Activated CD8-positive, alpha-beta T cell treated with anti-CD3 and anti-CD28 coated beads for 36 hours (primary cell): ENCODE data around the gene ZNF641. TPM values are rescaled to one million over a fixed set of nuclear protein-coding genes. Genes with fewer than 3 reads are reported as not detected.

ENCODE experiments used
- ATAC-seq: fragments of 200-7000 bp; cut with Tn5 transposase; one replicate; pipeline ENCODE4 v1.10.0; 2021; ENCODE audit warnings: mild to moderate bottlenecking, moderate library complexity
- CTCF ChIA-PET: fragments of 350-600 bp; sonication (Branson Sonifier 250); formaldehyde crosslinking; loops from one replicate; lab custom pipeline; 2021; ENCODE audit warnings: antibody characterized with exemption; lab: Charles Lee
- POLR2A ChIA-PET: fragments of 350-600 bp; sonication (Branson Sonifier 250); formaldehyde crosslinking; loops from one replicate; lab custom pipeline; 2021; ENCODE audit warnings: antibody characterized with exemption; lab: Charles Lee
- DNase-seq: peaks from one replicate; pipeline ENCODE4 v3.0.0-alpha.2; 2020
- H3K27ac Mint-ChIP-seq: one replicate; pipeline ENCODE4 v1.8.0; 2021; ENCODE audit warnings: mild to moderate bottlenecking, mixed read lengths
- H3K27me3 Mint-ChIP-seq: one replicate; pipeline ENCODE4 v1.8.0; 2021; ENCODE audit warnings: mixed read lengths
- H3K36me3 Mint-ChIP-seq: one replicate; pipeline ENCODE4 v1.8.0; 2021; ENCODE audit warnings: low read depth, mixed read lengths
- H3K4me1 Mint-ChIP-seq: one replicate; pipeline ENCODE4 v1.8.0; 2021; ENCODE audit warnings: low read depth, mixed read lengths
- H3K4me3 Mint-ChIP-seq: one replicate; pipeline ENCODE4 v1.8.0; 2021; ENCODE audit warnings: mild to moderate bottlenecking, moderate library complexity, mixed read lengths
- H3K9me3 Mint-ChIP-seq: one replicate; pipeline ENCODE4 v1.8.0; 2021; ENCODE audit warnings: mixed read lengths
- CTCF ChIP-seq: fragments of 200-600 bp; IDR thresholded peaks from one replicate; pipeline ENCODE4 v1.8.0; 2022; ENCODE audit warnings: antibody characterized with exemption, mild to moderate bottlenecking
- intact Hi-C: fragments of 100-400 bp; cut with micrococcal nuclease; formaldehyde crosslinking; loops from one replicate; pipeline ENCODE4 v1.10.0; 2022
- total RNA-seq, 2 experiments: library from RNA; stranded (reverse); gene quantifications; one replicate each; pipeline ENCODE4 v1.2.3, GENCODE V29; 2021

Gene ZNF641
- 1 to 10 TPM; 5.0 to 5.1 TPM for total RNA-seq

GRCh38 chr12:48350249-48351021 lies at the start of gene ZNF641:
TSS of gene ZNF641 (minus strand) at chr12:48350919. CDS start at chr12:48348090, 2,829 bp downstream.
- Mint-ChIP-seq H3K9me3 (no peaks in the 10 kb centered on the region), H3K27ac (peak within 1 kb of the TSS; percentile 87), H3K36me3 (peaks cover 21% of the 10 kb centered on the region), H3K4me3 (peak within 1 kb of the TSS; percentile 86), H3K4me1 (peaks cover 27% of the 10 kb centered on the region), H3K27me3 (no peaks in the 10 kb centered on the region)
- DNase-seq, result peak; percentile 69
- POLR2A ChIA-PET, result interaction anchor here (1.3 kb wide), 1 partner anchor 151 kb away, joined by 3 read pairs; no protein-coding TSS in a partner anchor
- intact Hi-C loops, result no loop called here
- CTCF ChIA-PET, result interaction anchor here (0.9 kb wide), 1 partner anchor 268 kb away, joined by 4 read pairs; no protein-coding TSS in a partner anchor
- TF ChIP-seq CTCF, result no peak
- peak; percentile 87 for ATAC-seq

DNA sequence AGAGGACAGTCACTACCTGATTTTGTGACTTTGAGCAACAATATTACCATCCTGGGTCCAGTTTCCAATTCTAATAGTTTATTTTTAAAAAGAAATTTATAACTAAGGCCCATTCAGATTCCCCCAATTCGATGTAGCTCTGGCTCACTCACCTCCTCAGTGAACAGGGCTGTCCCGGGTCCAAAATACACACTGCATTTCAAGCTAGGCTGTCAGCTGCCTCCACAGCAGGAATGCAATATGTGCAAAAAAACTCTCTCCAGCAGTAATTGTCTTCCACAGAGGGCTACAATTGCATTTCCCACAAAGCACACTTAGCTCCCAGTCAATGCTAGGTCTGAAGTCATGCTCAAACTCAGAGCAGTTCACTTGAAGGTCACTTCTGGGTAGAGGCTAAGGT lies 39.3 kb upstream of the ZNF641 start:
- no peak overlapping the region for H3K27ac Mint-ChIP-seq
- DNase-seq, result no peak
- peaks cover 16% of the 10 kb centered on the region for H3K27me3 Mint-ChIP-seq
- ChIA-PET POLR2A (interaction anchor here (0.6 kb wide), 1 partner anchor 195 kb away, joined by 3 read pairs; no protein-coding TSS in a partner anchor), CTCF (interaction anchor here (1.1 kb wide), 1 partner anchor 45 kb away, joined by 3 read pairs; no protein-coding TSS in a partner anchor)
- no peak for ATAC-seq
- no peaks in the 10 kb centered on the region for H3K4me1 Mint-ChIP-seq
- H3K9me3 Mint-ChIP-seq, result no peaks in the 10 kb centered on the region
- intact Hi-C loops, result no loop called here
- H3K4me3 Mint-ChIP-seq, result no peak overlapping the region
- no peak for TF ChIP-seq CTCF
- no peaks in the 10 kb centered on the region for H3K36me3 Mint-ChIP-seq

GRCh38 chr12:48389409-48389808 lies 38.7 kb upstream of the ZNF641 start:
- ATAC-seq, result no peak
- TF ChIP-seq CTCF, result no peak
- Mint-ChIP-seq H3K4me3 (no peak overlapping the region), H3K9me3 (no peaks in the 10 kb centered on the region), H3K27ac (no peak overlapping the region), H3K4me1 (no peaks in the 10 kb centered on the region), H3K27me3 (peaks cover 16% of the 10 kb centered on the region), H3K36me3 (no peaks in the 10 kb centered on the region)
- ChIA-PET CTCF (no interaction called here), POLR2A (interaction anchor here (0.6 kb wide), 1 partner anchor 196 kb away, joined by 3 read pairs; no protein-coding TSS in a partner anchor)
- no peak for DNase-seq
- intact Hi-C loops, result no loop called here

- TF ChIP-seq CTCF, result no peak
- Mint-ChIP-seq H3K27ac (no peak overlapping the region), H3K27me3 (peaks cover 12% of the 10 kb centered on the region), H3K4me1 (no peaks in the 10 kb centered on the region), H3K4me3 (no peak overlapping the region), H3K36me3 (no peaks in the 10 kb centered on the region), H3K9me3 (no peaks in the 10 kb centered on the region)
- ChIA-PET POLR2A (no interaction called here), CTCF (no interaction called here)
- intact Hi-C loops, result no loop called here
- DNase-seq (no peak), ATAC-seq (no peak)
Observed at GRCh38 chr12:48388938-48389337, 38.2 kb upstream of the ZNF641 start.

DNA sequence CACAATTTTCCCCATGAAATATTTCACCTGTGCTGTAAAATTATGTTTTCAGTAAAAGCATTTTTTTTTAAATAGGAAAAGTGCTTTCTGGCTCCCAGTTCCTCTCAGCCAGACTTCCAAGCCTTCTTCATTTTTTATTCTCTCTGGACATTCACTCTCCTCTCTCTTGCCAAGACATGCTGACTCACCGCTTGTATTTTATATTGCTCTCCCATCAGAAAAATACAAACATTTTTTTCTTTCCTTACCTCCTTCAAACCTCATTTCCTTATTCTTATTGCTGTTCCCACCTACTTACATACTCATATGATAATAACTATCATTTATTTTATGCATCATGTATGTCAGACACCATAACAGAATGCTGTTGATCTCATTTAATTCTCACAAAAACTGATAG lies 37.7 kb upstream of the ZNF641 start:
- no peaks in the 10 kb centered on the region for H3K4me1 Mint-ChIP-seq

More for the DNA sequence above, 37.7 kb upstream of the ZNF641 start:
- ChIA-PET CTCF (no interaction called here), POLR2A (no interaction called here)
- Mint-ChIP-seq H3K27ac (no peak overlapping the region), H3K4me3 (no peak overlapping the region), H3K27me3 (peaks cover 12% of the 10 kb centered on the region), H3K36me3 (no peaks in the 10 kb centered on the region), H3K9me3 (no peaks in the 10 kb centered on the region)
- no peak for DNase-seq
- intact Hi-C loops, result no loop called here
- TF ChIP-seq CTCF, result no peak
- no peak for ATAC-seq
